ENCODE results near the gene PTPN6.

GRCh38 chr12:6954316-6955107 is 3.4 kb downstream of the PTPN6 start:
- TF ChIP-seq ZKSCAN8 (CRISPR knock-in tag; IDR thresholded peaks at IDR 0.05; ENCODE audit: borderline replicate concordance) (no peak), PBX3 (CRISPR knock-in tag; IDR thresholded peaks at IDR 0.05; ENCODE audit: borderline replicate concordance) (no peak), SALL1 (CRISPR knock-in tag; IDR thresholded peaks at IDR 0.05) (no peak), SETDB1 (CRISPR knock-in tag; IDR thresholded peaks at IDR 0.05; ENCODE audit: borderline replicate concordance) (no peak), ZSCAN29 (CRISPR knock-in tag; conservative IDR thresholded peaks at IDR 0.05) (no peak)
